Activated gamma-delta T cell treated with anti-CD3 and anti-CD28 coated beads, Interleukin-2, amount 50 U/mL, for 16 hours (primary cell): ENCODE data around the gene POU5F1.
"Not testable (repeated sequence)": the region's sequence is repeated elsewhere in the genome, so short reads cannot be mapped to it uniquely, and the experiment has no call there.

ENCODE experiments used
- DNase-seq: peaks from one replicate; pipeline ENCODE4 v3.0.0-alpha.2; 2020; ENCODE audit warnings: low read depth

The POU5F1 gene

DNA sequence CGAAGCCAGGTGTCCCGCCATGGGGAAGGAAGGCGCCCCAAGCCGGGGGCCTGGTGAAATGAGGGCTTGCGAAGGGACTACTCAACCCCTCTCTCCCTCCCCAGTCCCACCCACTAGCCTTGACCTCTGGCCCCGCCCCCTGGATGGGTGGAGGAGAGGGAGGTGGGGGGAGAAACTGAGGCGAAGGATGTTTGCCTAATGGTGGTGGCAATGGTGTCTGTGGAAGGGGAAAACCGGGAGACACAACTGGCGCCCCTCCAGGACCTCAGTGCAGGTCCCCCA, at the start of gene POU5F1:
TSS of gene POU5F1 (minus strand) at position 83 of the 282 bp plus-strand sequence. CDS start at position 21, 62 bp downstream.
- DNase-seq = no peak

GRCh38 chr6:31216208-31216898, 45.9 kb upstream of the POU5F1 start:
- no peak for DNase-seq

DNA sequence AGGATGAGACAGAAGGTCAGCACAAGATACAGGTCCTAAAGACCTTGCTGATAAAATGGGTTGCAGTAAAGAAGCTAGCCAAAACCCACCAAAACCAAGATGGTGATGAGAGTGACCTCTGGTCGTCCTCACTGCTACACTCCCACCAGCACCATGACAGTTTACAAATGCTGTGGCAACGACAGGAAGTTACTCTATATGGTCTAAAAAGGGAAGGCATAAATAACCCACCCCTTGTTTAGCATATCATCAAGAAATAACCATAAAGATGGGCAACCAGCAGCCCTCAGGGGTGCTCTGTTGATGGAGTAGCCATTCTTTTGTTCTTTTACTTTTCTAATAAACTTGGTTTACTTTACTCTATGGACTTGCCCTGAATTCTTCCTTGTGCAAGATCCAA, 44.7 kb upstream of the POU5F1 start:
- DNase-seq = not testable (repeated sequence)

GRCh38 chr6:31214516-31214915, 44.0 kb upstream of the POU5F1 start:
- no peak for DNase-seq

DNA sequence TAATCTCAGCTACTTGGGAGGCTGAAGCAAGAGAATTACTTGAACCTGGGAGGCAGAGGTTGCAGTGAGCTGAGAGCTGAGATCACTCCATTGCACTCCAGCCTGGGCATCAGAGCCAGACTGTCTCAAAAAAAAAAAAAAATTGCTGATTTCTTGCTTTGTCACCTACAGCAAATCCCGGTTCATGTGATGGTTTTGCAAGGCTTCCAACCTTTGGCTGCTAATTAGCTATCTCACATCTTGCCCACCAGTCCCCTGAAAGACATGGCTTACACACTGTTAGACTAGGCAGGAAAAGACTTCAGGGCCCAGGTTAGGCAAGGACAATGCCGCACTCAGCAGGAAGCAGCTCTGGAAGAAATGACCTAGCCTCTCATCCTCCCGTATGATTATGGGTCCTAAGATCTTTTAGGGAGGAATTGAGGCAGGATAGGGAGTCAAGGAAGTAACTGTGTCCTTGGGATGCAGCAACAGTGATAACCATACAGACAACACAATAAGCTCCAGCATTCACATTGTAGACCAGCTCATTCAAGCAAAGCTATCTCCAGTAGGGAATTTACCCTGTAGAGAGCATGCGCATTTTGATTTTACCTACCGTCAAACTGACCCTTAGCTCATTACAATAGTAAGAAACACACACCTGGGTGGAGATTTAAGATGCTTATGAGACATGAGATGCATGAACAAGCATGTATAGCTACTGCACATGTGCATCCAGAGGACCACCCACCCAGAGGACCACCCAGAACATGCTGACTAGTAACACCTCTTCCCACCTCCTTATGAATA, 40.5 kb upstream of the POU5F1 start:
- no peak for DNase-seq

- DNase-seq = no peak
These were observed 39.6 kb upstream of the POU5F1 start for GRCh38 chr6:31210123-31210522.

- DNase-seq = no peak
These were observed 38.7 kb upstream of the POU5F1 start for GRCh38 chr6:31209137-31209536.

GRCh38 chr6:31208506-31208905, 38.0 kb upstream of the POU5F1 start:
- no peak for DNase-seq

- DNase-seq = no peak
These were observed 35.2 kb upstream of the POU5F1 start for GRCh38 chr6:31205638-31206037.

GRCh38 chr6:31204751-31205145, 34.3 kb upstream of the POU5F1 start:
- no peak for DNase-seq

DNA sequence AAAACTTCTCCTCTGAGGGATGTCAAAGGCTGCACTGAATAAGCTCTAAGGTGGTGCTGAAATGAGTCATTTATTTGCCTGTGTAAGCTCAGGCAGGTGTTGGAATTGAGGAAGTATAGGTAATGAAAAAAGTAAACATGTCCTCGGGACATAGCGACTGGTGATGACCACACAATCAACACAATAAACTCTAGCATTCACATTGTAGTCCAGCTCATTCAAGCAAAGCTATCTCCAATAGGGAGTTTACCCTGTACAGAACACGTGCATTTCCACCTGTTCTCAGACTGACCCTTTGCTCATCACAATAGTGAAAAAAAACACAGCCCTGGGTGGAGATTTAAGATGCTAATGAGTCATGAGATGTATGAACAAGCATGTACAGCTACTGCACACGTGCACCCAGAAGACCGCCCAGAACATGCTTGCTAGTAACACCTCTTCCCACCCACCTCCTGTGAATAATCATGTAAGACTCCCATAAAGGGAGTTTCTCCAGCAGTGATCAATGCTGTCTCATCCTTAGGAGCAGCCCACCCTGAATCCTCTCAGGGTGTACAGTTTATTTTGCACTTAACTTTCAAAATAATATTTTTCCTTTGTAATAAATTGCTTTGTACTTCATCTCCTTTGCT, 33.0 kb upstream of the POU5F1 start:
- DNase-seq = peak; percentile 55

GRCh38 chr6:31202259-31203166, 32.0 kb upstream of the POU5F1 start:
- no peak for DNase-seq

DNA sequence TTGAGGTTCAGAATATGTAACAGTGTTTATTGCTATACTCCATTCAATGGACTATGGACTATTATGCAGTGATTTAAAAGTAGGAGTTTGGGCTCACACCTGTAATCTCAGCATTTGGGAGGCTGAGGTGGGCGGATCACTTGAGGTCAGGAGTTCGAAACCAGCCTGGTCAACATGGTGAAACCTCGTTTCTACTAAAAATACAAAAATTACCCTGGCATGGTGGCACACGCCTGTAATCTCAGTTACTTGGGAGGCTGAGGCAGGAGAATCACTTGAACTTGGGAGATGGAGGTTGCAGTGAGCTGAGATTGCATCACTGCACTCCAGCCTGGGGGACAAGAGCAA, 28.6 kb upstream of the POU5F1 start:
- not testable (repeated sequence) for DNase-seq

DNA sequence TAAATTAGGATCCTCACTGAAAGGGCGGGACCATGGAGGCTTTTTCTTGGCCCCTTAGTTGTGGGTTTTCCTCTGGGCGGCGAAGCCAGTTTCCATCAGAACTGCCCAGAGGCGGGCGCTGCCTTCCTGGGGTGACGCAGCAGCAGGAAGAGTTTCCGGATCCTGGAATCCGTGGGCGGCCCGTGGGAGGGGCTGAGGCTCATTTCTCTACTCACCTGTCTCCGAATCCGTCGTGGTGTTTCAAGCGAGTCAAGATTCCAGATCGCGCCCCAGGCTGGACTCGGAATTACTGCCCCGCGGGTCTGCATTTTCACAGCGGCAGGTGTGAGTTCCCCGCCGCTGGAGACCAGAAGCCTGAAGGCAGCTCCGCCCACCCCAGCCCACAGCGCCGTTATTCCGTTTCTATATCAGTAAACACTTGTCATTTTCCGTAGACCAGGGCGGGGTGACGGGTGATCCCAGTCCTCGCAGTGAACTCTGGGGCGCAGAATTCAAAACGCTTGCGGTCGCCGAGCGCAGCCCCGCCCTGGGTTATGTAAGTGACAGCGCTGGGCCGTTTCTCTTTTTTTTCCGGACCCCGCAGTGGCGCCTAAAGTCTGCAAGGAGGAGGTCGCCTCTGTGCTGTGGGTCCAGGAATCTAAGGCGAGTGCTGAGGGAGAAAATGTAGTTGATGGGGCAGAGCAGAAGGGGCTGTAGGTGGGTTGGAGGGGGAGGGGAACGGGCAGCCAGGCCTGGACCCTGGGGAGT, 27.2 kb upstream of the POU5F1 start:
- DNase-seq = peak; percentile 85

DNA sequence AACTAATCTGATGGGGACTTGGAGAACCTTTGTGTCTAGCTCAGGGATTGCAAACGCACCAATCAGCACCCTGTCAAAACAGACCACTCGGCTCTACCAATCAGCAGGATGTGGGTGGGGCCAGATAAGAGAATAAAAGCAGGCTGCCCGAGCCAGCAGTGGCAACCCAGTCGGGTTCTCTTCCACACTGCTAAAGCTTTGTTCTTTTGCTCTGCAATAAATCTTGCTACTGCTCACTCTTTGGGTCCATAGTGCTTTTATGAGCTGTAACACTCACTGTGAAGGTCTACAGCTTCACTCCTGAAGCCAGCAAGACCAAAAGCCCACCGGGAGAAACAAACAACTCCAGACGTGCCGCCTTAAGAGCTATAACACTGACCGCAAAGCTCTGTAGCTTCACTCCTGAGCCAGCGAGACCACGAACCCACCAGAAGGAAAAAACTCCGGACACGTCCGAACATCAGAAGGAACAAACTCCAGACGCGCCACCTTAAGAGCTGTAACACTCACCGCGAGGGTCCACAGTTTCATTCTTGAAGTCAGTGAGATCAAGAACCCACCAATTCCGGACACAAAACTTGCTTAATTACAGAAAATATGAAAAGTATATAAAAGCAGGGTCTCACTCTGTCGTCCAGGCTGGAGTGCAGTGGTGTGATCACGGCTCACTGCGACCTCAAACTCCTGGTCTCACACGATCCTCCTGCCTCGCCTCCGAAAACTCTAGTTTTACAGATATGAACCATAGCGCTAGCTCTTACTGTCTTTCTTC, 26.0 kb upstream of the POU5F1 start:
- not testable (repeated sequence) for DNase-seq

GRCh38 chr6:31195308-31195979, 25.0 kb upstream of the POU5F1 start:
- not testable (repeated sequence) for DNase-seq

GRCh38 chr6:31194061-31194834, 23.8 kb upstream of the POU5F1 start:
- no peak for DNase-seq

GRCh38 chr6:31193206-31193605, 22.7 kb upstream of the POU5F1 start:
- no peak for DNase-seq

DNA sequence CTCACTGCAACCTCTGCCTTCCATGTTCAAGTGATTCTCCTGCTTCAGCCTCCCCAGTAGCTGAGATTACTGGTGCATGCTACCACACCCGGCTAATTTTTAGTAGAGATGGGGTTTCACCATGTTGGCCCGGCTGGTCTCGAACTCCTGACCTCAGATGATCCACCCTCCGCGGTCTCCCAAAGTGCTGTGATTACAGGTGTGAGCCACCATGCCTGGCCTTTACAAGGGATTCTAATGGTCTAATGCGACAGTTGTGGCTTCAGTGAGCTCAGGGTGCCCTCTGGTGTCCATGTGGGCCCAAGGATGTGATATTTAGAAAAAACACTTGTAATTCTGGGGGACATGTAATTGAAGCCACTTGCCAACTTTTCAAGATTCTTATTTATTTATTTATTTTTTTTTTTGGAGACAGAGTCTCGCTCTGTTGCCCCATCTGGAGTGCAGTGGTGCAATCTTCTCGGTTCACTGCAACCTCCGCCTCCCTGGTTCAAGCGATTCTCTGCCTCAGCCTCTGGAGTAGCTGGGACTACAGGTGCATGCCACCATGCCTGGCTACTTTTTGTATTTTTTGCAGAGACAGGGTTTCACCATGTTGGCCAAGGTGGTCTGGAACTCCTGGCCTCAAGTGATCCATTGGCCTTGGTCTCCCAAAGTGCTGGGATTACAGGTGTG, 22.1 kb upstream of the POU5F1 start:
- peak; percentile 39 for DNase-seq
